K562 (cell line): ENCODE data around the gene LZTS2. TPM values are rescaled to one million over a fixed set of nuclear protein-coding genes. Genes with fewer than 3 reads are reported as not detected.
A peak's percentile ranks its signal among the peaks of the same experiment; 100 is the strongest.

Experiments used
- ATAC-seq: fragments of 200-7000 bp; cut with Tn5 transposase; 3 replicates; pipeline ENCODE4 v1.9.1; 2020; ENCODE audit warnings: moderate library complexity
- BruUV-seq: library from RNA; stranded (reverse); fragments of 400-500 nt; replicated peaks from 2 replicates; lab custom pipeline; 2021; lab: Mats Ljungman, UMichigan
- CTCF ChIA-PET: fragments of 300-600 bp; formaldehyde crosslinking; extraction: SDS; loops from one replicate; lab custom pipeline; 2021; ENCODE audit warnings: low intra/inter-chr PET ratio; lab: Yijun Ruan, JAX
- POLR2A ChIA-PET: fragments of 300-600, 350-650 bp; sonication (Branson Sonifier 250); formaldehyde crosslinking; extraction: SDS; loops from one replicate; lab custom pipeline; 2021; ENCODE audit warnings: antibody characterized with exemption, inconsistent platforms; lab: Yijun Ruan, JAX
- DNase-seq, 4 experiments: peaks; one replicate each; pipeline versions ENCODE4 v3.0.0 to v3.0.0-alpha.2; 2011 to 2018; ENCODE audit warnings: low spot score in 3 of 4, mixed read lengths in 3 of 4; ENCODE audit errors: extremely low read depth in 1 of 4
- FAIRE-seq: peaks from 2 replicates; lab custom pipeline; 2011; peaks lifted over from hg19 to GRCh38; lab: Jason Lieb, UNC
- H2AFZ ChIP-seq: 2 replicates; pipeline ENCODE4 v1.6.0; 2011; ENCODE audit warnings: low read depth, low read length, control low read depth, inconsistent platforms
- H3K27ac ChIP-seq: fragments of 200-600 bp; 3 replicates; pipeline ENCODE4 v1.8.0; 2011; ENCODE audit warnings: low read depth, mild to moderate bottlenecking, control low read depth, inconsistent platforms, low read length, moderate library complexity, mixed read lengths; ENCODE audit errors: extremely low read depth
- H3K27me3 ChIP-seq, 2 experiments: fragments of 300-600 bp in 1 of 2; 2 replicates in 1 of 2; 3 replicates in 1 of 2; pipeline versions ENCODE4 v1.6.0 to v1.8.0; 2011; ENCODE audit warnings: inconsistent platforms in 2 of 2, low read length in 2 of 2, mild to moderate bottlenecking in 1 of 2, mixed read lengths in 1 of 2, moderate library complexity in 1 of 2; ENCODE audit not compliant: control insufficient read depth in 2 of 2, insufficient read depth in 2 of 2
- H3K36me3 ChIP-seq: fragments of 300-600 bp; 3 replicates; pipeline ENCODE4 v1.8.0; 2011; ENCODE audit warnings: mild to moderate bottlenecking, low read length, inconsistent platforms; ENCODE audit not compliant: control insufficient read depth, insufficient read depth
- H3K4me1 ChIP-seq, 2 experiments: fragments of 200-600 bp in 1 of 2; replicated peaks in 1 of 2; 2 replicates in 1 of 2; 3 replicates in 1 of 2; pipeline versions ENCODE4 v1.5.1 to v1.8.0; 2011; ENCODE audit warnings: inconsistent platforms in 2 of 2, low read length in 2 of 2, mild to moderate bottlenecking in 1 of 2, mixed read lengths in 1 of 2, moderate library complexity in 1 of 2; ENCODE audit not compliant: control insufficient read depth in 2 of 2, insufficient read depth in 2 of 2
- H3K4me2 ChIP-seq: 2 replicates; pipeline ENCODE4 v1.6.1; 2011; ENCODE audit warnings: low read length, control low read depth, inconsistent platforms, mixed read lengths; ENCODE audit not compliant: insufficient read depth
- H3K4me3 ChIP-seq: fragments of 200-600 bp; sonication (generic), shearing (Covaris generic); 2 replicates; pipeline ENCODE4 v1.5.1; 2016; ENCODE audit warnings: control low read depth, inconsistent platforms
- H3K79me2 ChIP-seq: fragments of 200-600 bp; 3 replicates; pipeline ENCODE4 v1.8.0; 2011; ENCODE audit warnings: low read length, inconsistent platforms; ENCODE audit not compliant: control insufficient read depth, insufficient read depth
- H3K9ac ChIP-seq, 2 experiments: 2 replicates each; pipeline versions ENCODE4 v1.6.0 to v1.6.1; 2011; ENCODE audit warnings: low read depth in 2 of 2, low read length in 2 of 2, control low read depth in 1 of 2, inconsistent platforms in 1 of 2, mild to moderate bottlenecking in 1 of 2, mixed read lengths in 1 of 2; ENCODE audit not compliant: insufficient read depth in 1 of 2
- H3K9me1 ChIP-seq: one replicate; pipeline ENCODE4 v1.6.0; 2011; ENCODE audit warnings: inconsistent platforms, mild to moderate bottlenecking, low read length, moderate library complexity; ENCODE audit not compliant: control insufficient read depth, insufficient read depth
- H3K9me3 ChIP-seq: replicated peaks from 2 replicates; pipeline ENCODE4 v1.5.1; 2011; ENCODE audit warnings: low read depth, low read length, inconsistent platforms; ENCODE audit not compliant: control insufficient read depth, insufficient read depth
- H4K20me1 ChIP-seq: replicated peaks from 2 replicates; pipeline ENCODE4 v1.6.1; 2011; ENCODE audit warnings: low read length, inconsistent platforms, mixed read lengths; ENCODE audit not compliant: control insufficient read depth, insufficient read depth
- RBFOX2 ChIP-seq: fragments of 200-400 bp; formaldehyde crosslinking; IDR thresholded peaks from 2 replicates; pipeline ENCODE4 v1.6.1; 2017; ENCODE audit warnings: low read depth, mild to moderate bottlenecking, low read length, moderate library complexity
- TAF7 ChIP-seq: fragments of 450-650 bp; IDR thresholded peaks from 2 replicates; pipeline ENCODE4 v1.6.1; 2016; ENCODE audit warnings: missing genetic modification characterization, missing compliant biosample characterization
- WGBS: fragments of 100-300 bp; shearing (Covaris generic); methylation state at CpG from one replicate; pipeline ENCODE4 v1.1.6; 2016; ENCODE audit warnings: low coverage, mixed read lengths; ENCODE audit not compliant: insufficient coverage; ENCODE audit errors: missing lambda C conversion rate; 5-methylcytosine and 5-hydroxymethylcytosine counted together
- in situ Hi-C: fragments of 300-500 bp; cut with MboI; formaldehyde crosslinking; loops from 4 replicates; pipeline ENCODE4 v1.15.0; 2018; ENCODE audit warnings: inconsistent platforms, mixed read lengths
- intact Hi-C: fragments of 100-400 bp; cut with micrococcal nuclease; formaldehyde crosslinking; loops from 2 replicates; pipeline ENCODE4 v1.14.2; 2022
- polyA plus RNA-seq, 8 experiments: library from polyadenylated mRNA; depleted of rRNA in 4 of 8; stranded (reverse) in 5 of 8; unstranded in 3 of 8; fragments of >200 nt; fragmentation: Nextera tagmentation in 2 of 8; fragmentation: Illumina TruSeq in 1 of 8; extraction: Ambion mirVana in 2 of 8; extraction: Trizol in 1 of 8; gene quantifications; 2 replicates each; pipeline versions ENCODE4 v1.2.1 to v1.2.3, GENCODE V29; 2011 to 2014; ENCODE audit warnings: inconsistent platforms in 1 of 8, missing spikeins in 1 of 8
- total RNA-seq, 7 experiments: library from RNA; depleted of rRNA in 6 of 7; stranded (reverse); fragments of >200 nt in 6 of 7; fragmentation: Illumina TruSeq in 2 of 7; extraction: Trizol in 2 of 7; gene quantifications; 2 replicates each; pipeline versions ENCODE4 v1.2.1 to v1.2.3, GENCODE V29; 2011 to 2021; ENCODE audit warnings: low replicate concordance in 1 of 7
- TF ChIP-seq, protein P1 (sequence below): fragments of 250-450 bp; sonication (Bioruptor Pico); IDR thresholded peaks from 2 replicates; pipeline ENCODE4 v1.4.0; 2020; ENCODE audit warnings: mild to moderate bottlenecking
- TF ChIP-seq, protein P2 (sequence below): sonication (generic); formaldehyde crosslinking; IDR thresholded peaks from 2 replicates; pipeline ENCODE4 v1.4.0; 2020; ENCODE audit warnings: mild to moderate bottlenecking, missing genetic modification reagents
- TF ChIP-seq, protein P3 (sequence below): sonication (generic); formaldehyde crosslinking; IDR thresholded peaks from 2 replicates; pipeline ENCODE4 v1.8.1; 2023; ENCODE audit warnings: mild to moderate bottlenecking, missing genetic modification reagents

LZTS2 gene
- total and polyA plus RNA-seq, 9 of the 15 experiments (the other 6 are each of a cell fraction or from before 2014, with no cell fraction given) = 0.23 to 42.5 (median 14.7) TPM

DNA sequence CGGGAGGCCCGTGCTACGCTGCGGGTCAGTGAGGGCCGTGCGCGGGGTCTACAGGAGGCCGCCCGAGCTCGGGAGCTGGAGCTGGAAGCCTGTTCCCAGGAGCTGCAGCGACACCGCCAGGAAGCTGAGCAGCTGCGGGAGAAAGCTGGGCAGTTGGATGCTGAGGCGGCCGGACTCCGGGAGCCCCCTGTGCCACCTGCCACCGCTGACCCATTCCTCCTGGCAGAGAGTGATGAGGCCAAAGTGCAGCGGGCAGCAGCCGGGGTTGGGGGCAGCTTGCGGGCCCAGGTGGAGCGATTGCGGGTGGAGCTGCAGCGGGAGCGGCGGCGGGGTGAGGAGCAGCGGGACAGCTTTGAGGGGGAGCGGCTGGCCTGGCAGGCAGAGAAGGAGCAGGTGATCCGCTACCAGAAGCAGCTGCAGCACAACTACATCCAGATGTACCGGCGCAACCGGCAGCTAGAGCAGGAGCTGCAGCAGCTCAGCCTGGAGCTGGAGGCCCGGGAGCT, 7.0 kb downstream of the LZTS2 start:
- Histone ChIP-seq H3K27ac (no peak overlapping the region), H3K4me2 (no peak overlapping the region), H3K9me3 (no peaks in the 10 kb centered on the region), H3K9ac (peak overlapping the region in 1 of 2 experiments; percentile 35; a peak in 1 of 4 replicates), H3K4me3 (no peak overlapping the region), H3K79me2 (peaks cover 14% of the 10 kb centered on the region), H3K9me1 (no peaks in the 10 kb centered on the region), H3K27me3 (no peaks in the 10 kb centered on the region), H3K36me3 (peaks cover 46% of the 10 kb centered on the region; the same call in 2 of the 3 replicates), H3K4me1 (peaks cover 5 to 53% of the 10 kb centered on the region in 2 experiments; a peak in 4 of 5 replicates), H2AFZ (no peak overlapping the region), H4K20me1 (no peaks in the 10 kb centered on the region)
- ATAC-seq = no peak
- BruUV-seq = no TSS peak
- intact Hi-C loops = no loop called here
- in situ Hi-C loops = no loop called here
- POLR2A ChIA-PET = interaction anchor here (0.6 to 1.5 kb wide), 5 partner anchors 11 to 215 kb away, joined by 3 read pairs; no protein-coding TSS in a partner anchor
- CTCF ChIA-PET = no interaction called here
- DNase-seq = no peak
- TF ChIP-seq, protein P1, sequence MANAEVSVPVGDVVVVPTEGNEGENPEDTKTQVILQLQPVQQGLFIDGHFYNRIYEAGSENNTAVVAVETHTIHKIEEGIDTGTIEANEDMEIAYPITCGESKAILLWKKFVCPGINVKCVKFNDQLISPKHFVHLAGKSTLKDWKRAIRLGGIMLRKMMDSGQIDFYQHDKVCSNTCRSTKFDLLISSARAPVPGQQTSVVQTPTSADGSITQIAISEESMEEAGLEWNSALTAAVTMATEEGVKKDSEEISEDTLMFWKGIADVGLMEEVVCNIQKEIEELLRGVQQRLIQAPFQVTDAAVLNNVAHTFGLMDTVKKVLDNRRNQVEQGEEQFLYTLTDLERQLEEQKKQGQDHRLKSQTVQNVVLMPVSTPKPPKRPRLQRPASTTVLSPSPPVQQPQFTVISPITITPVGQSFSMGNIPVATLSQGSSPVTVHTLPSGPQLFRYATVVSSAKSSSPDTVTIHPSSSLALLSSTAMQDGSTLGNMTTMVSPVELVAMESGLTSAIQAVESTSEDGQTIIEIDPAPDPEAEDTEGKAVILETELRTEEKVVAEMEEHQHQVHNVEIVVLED (CRISPR knock-in tag) = no peak
- TF ChIP-seq, protein P2, sequence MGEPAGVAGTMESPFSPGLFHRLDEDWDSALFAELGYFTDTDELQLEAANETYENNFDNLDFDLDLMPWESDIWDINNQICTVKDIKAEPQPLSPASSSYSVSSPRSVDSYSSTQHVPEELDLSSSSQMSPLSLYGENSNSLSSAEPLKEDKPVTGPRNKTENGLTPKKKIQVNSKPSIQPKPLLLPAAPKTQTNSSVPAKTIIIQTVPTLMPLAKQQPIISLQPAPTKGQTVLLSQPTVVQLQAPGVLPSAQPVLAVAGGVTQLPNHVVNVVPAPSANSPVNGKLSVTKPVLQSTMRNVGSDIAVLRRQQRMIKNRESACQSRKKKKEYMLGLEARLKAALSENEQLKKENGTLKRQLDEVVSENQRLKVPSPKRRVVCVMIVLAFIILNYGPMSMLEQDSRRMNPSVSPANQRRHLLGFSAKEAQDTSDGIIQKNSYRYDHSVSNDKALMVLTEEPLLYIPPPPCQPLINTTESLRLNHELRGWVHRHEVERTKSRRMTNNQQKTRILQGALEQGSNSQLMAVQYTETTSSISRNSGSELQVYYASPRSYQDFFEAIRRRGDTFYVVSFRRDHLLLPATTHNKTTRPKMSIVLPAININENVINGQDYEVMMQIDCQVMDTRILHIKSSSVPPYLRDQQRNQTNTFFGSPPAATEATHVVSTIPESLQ (CRISPR knock-in tag) = no peak
- 0 out of 2 replicates have a peak, but pooled peaks have one; percentile 5 for TF ChIP-seq RBFOX2
- no peak for TF ChIP-seq TAF7 (tag)
- TF ChIP-seq, protein P3, sequence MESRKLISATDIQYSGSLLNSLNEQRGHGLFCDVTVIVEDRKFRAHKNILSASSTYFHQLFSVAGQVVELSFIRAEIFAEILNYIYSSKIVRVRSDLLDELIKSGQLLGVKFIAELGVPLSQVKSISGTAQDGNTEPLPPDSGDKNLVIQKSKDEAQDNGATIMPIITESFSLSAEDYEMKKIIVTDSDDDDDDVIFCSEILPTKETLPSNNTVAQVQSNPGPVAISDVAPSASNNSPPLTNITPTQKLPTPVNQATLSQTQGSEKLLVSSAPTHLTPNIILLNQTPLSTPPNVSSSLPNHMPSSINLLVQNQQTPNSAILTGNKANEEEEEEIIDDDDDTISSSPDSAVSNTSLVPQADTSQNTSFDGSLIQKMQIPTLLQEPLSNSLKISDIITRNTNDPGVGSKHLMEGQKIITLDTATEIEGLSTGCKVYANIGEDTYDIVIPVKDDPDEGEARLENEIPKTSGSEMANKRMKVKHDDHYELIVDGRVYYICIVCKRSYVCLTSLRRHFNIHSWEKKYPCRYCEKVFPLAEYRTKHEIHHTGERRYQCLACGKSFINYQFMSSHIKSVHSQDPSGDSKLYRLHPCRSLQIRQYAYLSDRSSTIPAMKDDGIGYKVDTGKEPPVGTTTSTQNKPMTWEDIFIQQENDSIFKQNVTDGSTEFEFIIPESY = peak; percentile 93
- WGBS = 89% methylated on average over 22 of the region's 33 CpGs
- FAIRE-seq = no peak
